Endothelial cell of umbilical vein (primary cell): ENCODE measurements around the gene EPHB6. TPM values are rescaled to one million over a fixed set of nuclear protein-coding genes. Genes with fewer than 3 reads are reported as not detected.

Source experiments
- BruUV-seq: library from RNA; stranded (reverse); fragments of 400-500 nt; replicated peaks from 2 replicates; lab custom pipeline; 2021; lab: Mats Ljungman, UMichigan
- CTCF ChIA-PET: fragments of 300-600, 350-600 bp; sonication (Branson Sonifier 250); formaldehyde crosslinking; loops from one replicate; lab custom pipeline; 2021; ENCODE audit warnings: antibody characterized with exemption, inconsistent platforms; lab: Charles Lee
- POLR2A ChIA-PET: fragments of 300-600, 350-600 bp; sonication (Branson Sonifier 250); formaldehyde crosslinking; loops from one replicate; lab custom pipeline; 2021; ENCODE audit warnings: antibody characterized with exemption, inconsistent platforms; lab: Charles Lee
- DNase-seq: peaks from one replicate; pipeline ENCODE4 v3.0.0-alpha.2; 2011; ENCODE audit warnings: low read depth, low spot score
- FAIRE-seq: peaks from 2 replicates; lab custom pipeline; 2011; peaks lifted over from hg19 to GRCh38; lab: Jason Lieb, UNC
- H2AFZ ChIP-seq: 2 replicates; pipeline ENCODE4 v1.6.0; 2012; ENCODE audit warnings: low read depth, low read length, control low read depth, inconsistent platforms
- H3K27ac ChIP-seq: 2 replicates; pipeline ENCODE4 v1.5.1; 2011; ENCODE audit warnings: low read depth, mild to moderate bottlenecking, control low read depth, low read length, moderate library complexity; ENCODE audit not compliant: insufficient read depth
- H3K27me3 ChIP-seq, 2 experiments: 2 replicates each; pipeline versions ENCODE4 v1.6.0 to v1.6.1; 2011; ENCODE audit warnings: low read length in 2 of 2, mixed read lengths in 1 of 2; ENCODE audit not compliant: control insufficient read depth in 2 of 2, insufficient read depth in 2 of 2
- H3K36me3 ChIP-seq, 2 experiments: 2 replicates in 1 of 2; 3 replicates in 1 of 2; pipeline ENCODE4 v1.5.1; 2011; ENCODE audit warnings: low read length in 2 of 2, mild to moderate bottlenecking in 1 of 2, moderate library complexity in 1 of 2; ENCODE audit not compliant: control insufficient read depth in 2 of 2, insufficient read depth in 2 of 2; ENCODE audit errors: extremely low read depth in 1 of 2
- H3K4me1 ChIP-seq: 3 replicates; pipeline ENCODE4 v1.5.1; 2011; ENCODE audit warnings: mild to moderate bottlenecking, low read length; ENCODE audit not compliant: control insufficient read depth, insufficient read depth; ENCODE audit errors: extremely low read depth
- H3K4me2 ChIP-seq: 2 replicates; pipeline ENCODE4 v1.6.1; 2011; ENCODE audit warnings: low read length, control low read depth, mixed read lengths; ENCODE audit not compliant: insufficient read depth
- H3K4me3 ChIP-seq, 3 experiments: fragments of 200-600 bp in 1 of 3; sonication (generic), shearing (Covaris generic) in 1 of 3; replicated peaks in 1 of 3; 2 replicates each; pipeline ENCODE4 v1.5.1; 2011 to 2016; ENCODE audit warnings: control low read depth in 3 of 3, low read length in 3 of 3, mild to moderate bottlenecking in 2 of 3, inconsistent platforms in 1 of 3, low read depth in 1 of 3, moderate library complexity in 1 of 3; ENCODE audit not compliant: insufficient read depth in 1 of 3
- H3K79me2 ChIP-seq: 2 replicates; pipeline ENCODE4 v1.6.0; 2012; ENCODE audit warnings: low read length, inconsistent platforms; ENCODE audit not compliant: control insufficient read depth, insufficient read depth
- H3K9ac ChIP-seq: replicated peaks from 2 replicates; pipeline ENCODE3; 2011; ENCODE audit warnings: low read length, control low read depth; ENCODE audit not compliant: insufficient read depth; ENCODE audit errors: extremely low read depth
- H3K9me1 ChIP-seq: replicated peaks from 3 replicates; pipeline ENCODE4 v1.6.0; 2011; ENCODE audit warnings: mild to moderate bottlenecking, low read length; ENCODE audit not compliant: control insufficient read depth, insufficient read depth; ENCODE audit errors: extremely low read depth
- H3K9me3 ChIP-seq: replicated peaks from 2 replicates; pipeline ENCODE4 v1.5.1; 2012; ENCODE audit warnings: low read length, inconsistent platforms; ENCODE audit not compliant: control insufficient read depth, insufficient read depth
- H4K20me1 ChIP-seq: replicated peaks from 2 replicates; pipeline ENCODE3; 2011; ENCODE audit warnings: mild to moderate bottlenecking, low read length; ENCODE audit not compliant: control insufficient read depth, insufficient read depth; ENCODE audit errors: extremely low read depth
- CTCF ChIP-seq, 2 donors: IDR thresholded peaks; 1 replicate in 1 of 2; 2 replicates in 1 of 2; pipeline ENCODE4 v1.5.1; 2011; ENCODE audit warnings: low read length in 2 of 2, mild to moderate bottlenecking in 2 of 2, moderate library complexity in 2 of 2, control low read depth in 1 of 2, inconsistent platforms in 1 of 2, low read depth in 1 of 2; ENCODE audit not compliant: insufficient read depth in 1 of 2; ENCODE audit errors: extremely low read depth in 1 of 2
- EZH2 ChIP-seq: IDR thresholded peaks from 2 replicates; pipeline ENCODE4 v1.6.1; 2012; ENCODE audit warnings: borderline replicate concordance, low read depth, mild to moderate bottlenecking, moderate library complexity, low read length, inconsistent platforms; ENCODE audit not compliant: severe bottlenecking
- FOS ChIP-seq: IDR thresholded peaks from 2 replicates; pipeline ENCODE4 v1.6.1; 2011; ENCODE audit warnings: mild to moderate bottlenecking, low read length, moderate library complexity, borderline replicate concordance; ENCODE audit not compliant: insufficient read depth
- GATA2 ChIP-seq: IDR thresholded peaks from 2 replicates; pipeline ENCODE4 v1.7.0; 2011; ENCODE audit warnings: low read depth, mild to moderate bottlenecking, moderate library complexity, mixed read lengths, low read length; ENCODE audit not compliant: insufficient read length, insufficient read depth
- JUN ChIP-seq: IDR thresholded peaks from 2 replicates; pipeline ENCODE4 v1.6.1; 2011; ENCODE audit warnings: borderline replicate concordance, low read depth; ENCODE audit not compliant: insufficient read length, insufficient read depth
- MAX ChIP-seq: IDR thresholded peaks from 2 replicates; pipeline ENCODE4 v1.6.1; 2011; ENCODE audit not compliant: insufficient read depth, insufficient read length
- MYC ChIP-seq: IDR thresholded peaks from one replicate; pipeline ENCODE4 v1.6.1; 2011; ENCODE audit warnings: mild to moderate bottlenecking, low read depth, low read length
- POLR2A ChIP-seq: IDR thresholded peaks from 2 replicates; pipeline ENCODE4 v1.6.1; 2012; ENCODE audit warnings: low read depth, mild to moderate bottlenecking, control low read depth, low read length
- POLR2AphosphoS5 ChIP-seq: IDR thresholded peaks from 2 replicates; pipeline ENCODE4 v1.6.1; 2012; ENCODE audit warnings: low read depth, mild to moderate bottlenecking, control low read depth, low read length, moderate library complexity; ENCODE audit not compliant: insufficient read depth
- dilution Hi-C: fragments of 300-500 bp; cut with MboI; formaldehyde crosslinking; loops from one replicate; pipeline ENCODE4 v1.15.0; 2019; ENCODE audit warnings: low sequenced_read_pairs; ENCODE audit not compliant: extremely low pct_ligation_motif_present
- intact Hi-C: fragments of 100-400 bp; cut with micrococcal nuclease; formaldehyde crosslinking; loops from one replicate; pipeline ENCODE4 v1.10.0; 2022
- polyA plus RNA-seq, 4 experiments: library from polyadenylated mRNA; depleted of rRNA in 3 of 4; stranded (reverse) in 3 of 4; unstranded in 1 of 4; fragments of >200 nt; gene quantifications; 2 replicates each; pipeline versions ENCODE4 v1.2.1 to v1.2.3, GENCODE V29; 2011 to 2012; ENCODE audit warnings: missing spikeins in 1 of 4
- total RNA-seq: library from RNA; stranded (reverse); gene quantifications from 2 replicates; pipeline ENCODE4 v1.2.3, GENCODE V29; 2021

The EPHB6 gene
- total and polyA plus RNA-seq, 2 donors (not counting 3 experiments of a cell fraction or from before 2014, with no cell fraction given): 0.86 to 2.9 TPM

DNA sequence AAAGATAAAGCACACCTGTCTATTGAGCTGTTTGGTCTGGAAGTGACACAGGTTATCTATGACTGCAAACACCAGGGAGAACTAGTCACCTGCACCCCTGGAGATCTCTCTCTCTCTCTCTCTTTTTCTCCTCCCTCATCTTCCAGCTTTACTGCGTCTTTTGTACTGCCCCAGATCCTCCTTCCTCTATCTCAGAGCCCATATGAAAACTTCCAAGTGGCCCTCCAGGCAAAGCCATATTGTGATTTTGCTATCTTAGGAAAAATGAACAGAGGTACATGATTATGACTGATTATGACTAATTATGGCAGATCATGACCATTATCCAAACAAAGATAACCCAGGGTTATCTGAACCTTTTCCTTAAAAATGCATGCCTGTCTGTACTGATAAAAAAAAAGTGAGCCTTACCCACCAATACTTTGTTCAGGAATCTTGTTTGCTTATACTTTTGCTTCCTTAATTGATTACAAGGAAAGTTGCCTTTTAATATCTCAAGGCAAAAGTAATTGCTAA, 12.6 kb upstream of the EPHB6 start:
- Histone ChIP-seq H3K4me1 (peaks cover 9% of the 10 kb centered on the region), H3K27me3 (no peaks in the 10 kb centered on the region), H3K4me2 (peak overlapping the region; percentile 25), H4K20me1 (no peaks in the 10 kb centered on the region), H3K27ac (no peak overlapping the region), H3K79me2 (no peaks in the 10 kb centered on the region), H3K4me3 (no peak overlapping the region), H3K36me3 (no peaks in the 10 kb centered on the region), H3K9me3 (no peaks in the 10 kb centered on the region), H3K9ac (no peak overlapping the region), H2AFZ (no peak overlapping the region), H3K9me1 (no peaks in the 10 kb centered on the region)
- ChIA-PET CTCF (interaction anchor here (0.8 to 1.4 kb wide), 4 partner anchors 10 to 373 kb away, joined by 3 to 4 read pairs (median 4); no protein-coding TSS in a partner anchor), POLR2A (no interaction called here)
- TF ChIP-seq GATA2 (peak; percentile 87), CTCF (IDR thresholded peaks at IDR 0.05; ENCODE audit: extremely low read depth in 1 of 2, insufficient read depth in 1 of 2, low read depth in 1 of 2, low read length in 2 of 2) (no peak), FOS (peak; percentile 32), MYC (no peak)
- dilution Hi-C loops: no loop called here
- intact Hi-C loops: no loop called here
- no peak for FAIRE-seq
- no TSS peak for BruUV-seq
- DNase-seq: peak; percentile 18

DNA sequence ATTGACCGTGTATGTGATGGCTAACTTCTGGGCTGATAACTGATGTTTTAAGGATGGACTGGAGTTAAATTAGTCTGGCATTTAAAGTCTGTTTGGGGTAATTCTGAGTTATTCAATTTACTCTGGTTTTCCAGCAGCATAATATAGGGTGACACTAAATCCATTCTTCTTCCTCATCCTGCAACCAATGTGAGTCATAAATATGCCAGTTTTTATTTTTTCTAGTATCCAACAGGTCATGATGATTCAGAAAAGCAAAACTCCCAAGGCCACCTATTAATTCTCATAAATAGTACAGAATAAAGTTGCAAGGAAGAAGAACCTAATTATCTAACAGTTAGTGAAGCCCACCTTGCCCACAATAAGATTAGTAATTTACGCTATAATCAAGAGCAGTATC, 7.5 kb upstream of the EPHB6 start:
- Histone ChIP-seq H2AFZ (no peak overlapping the region), H3K9me3 (no peaks in the 10 kb centered on the region), H3K27me3 (peaks cover 2 to 5% of the 10 kb centered on the region in 2 experiments), H3K4me2 (no peak overlapping the region), H3K79me2 (no peaks in the 10 kb centered on the region), H3K36me3 (no peaks in the 10 kb centered on the region), H3K9ac (no peak overlapping the region), H3K9me1 (no peaks in the 10 kb centered on the region), H4K20me1 (no peaks in the 10 kb centered on the region), H3K4me3 (no peak overlapping the region), H3K27ac (no peak overlapping the region), H3K4me1 (peaks cover 5% of the 10 kb centered on the region)
- intact Hi-C loops (no loop called here), dilution Hi-C loops (no loop called here)
- POLR2A ChIA-PET: no interaction called here
- DNase-seq: no peak
- no peak for FAIRE-seq
- BruUV-seq: no TSS peak
- CTCF ChIA-PET: no interaction called here
- TF ChIP-seq GATA2 (no peak), POLR2A (no peak), MYC (no peak), MAX (no peak), JUN (no peak), EZH2 (no peak), POLR2AphosphoS5 (no peak), FOS (peak; percentile 35)
